Measurements from ENCODE around the gene DUSP8.
"Not testable (repeated sequence)": the region's sequence is repeated elsewhere in the genome, so short reads cannot be mapped to it uniquely, and the experiment has no call there.

The DUSP8 gene

GRCh38 chr11:1595994-1596575 is 24.0 kb upstream of the DUSP8 start:
- DNase-seq (ENCODE audit: low read depth); H3K4me3 ChIP-seq (ENCODE audit: low read depth, low read length): not testable (repeated sequence)
- peak; percentile 13; the same call in 1 of the 2 replicates for TF ChIP-seq CTCF (IDR thresholded peaks at IDR 0.05; ENCODE audit: control insufficient read depth, extremely low read depth, insufficient read depth)

GRCh38 chr11:1592628-1593027 is 20.6 kb upstream of the DUSP8 start:
- no peak for DNase-seq (ENCODE audit: low read depth)
- no peak for TF ChIP-seq CTCF (IDR thresholded peaks at IDR 0.05; ENCODE audit: control insufficient read depth, extremely low read depth, insufficient read depth)
- H3K4me3 ChIP-seq (ENCODE audit: low read depth, low read length) = no peak overlapping the region

- H3K4me3 ChIP-seq (ENCODE audit: low read depth, low read length) = no peak overlapping the region
- no peak for TF ChIP-seq CTCF (IDR thresholded peaks at IDR 0.05; ENCODE audit: control insufficient read depth, extremely low read depth, insufficient read depth)
- DNase-seq (ENCODE audit: low read depth) = no peak
Measured at GRCh38 chr11:1589996-1590395, 17.9 kb upstream of the DUSP8 start.

GRCh38 chr11:1589191-1589963 is 17.3 kb upstream of the DUSP8 start:
- H3K4me3 ChIP-seq (ENCODE audit: low read depth, low read length) = not testable (repeated sequence)

GRCh38 chr11:1586699-1587098 is 14.6 kb upstream of the DUSP8 start:
- TF ChIP-seq CTCF (IDR thresholded peaks at IDR 0.05; ENCODE audit: control insufficient read depth, extremely low read depth, insufficient read depth) = no peak
- no peak overlapping the region for H3K4me3 ChIP-seq (ENCODE audit: low read depth, low read length)
- no peak for DNase-seq (ENCODE audit: low read depth)

More at GRCh38 chr11:1589191-1589963, 17.3 kb upstream of the DUSP8 start:
- DNase-seq (ENCODE audit: low read depth) = not testable (repeated sequence)

- DNase-seq (ENCODE audit: low read depth); H3K4me3 ChIP-seq (ENCODE audit: low read depth, low read length): not testable (repeated sequence)
Measured at GRCh38 chr11:1584661-1585370, 12.7 kb upstream of the DUSP8 start, which contains the start of gene KRTAP5-1. Gene KRTAP5-1, minus strand, starts transcription at chr11:1585283. Its CDS starts 34 bp downstream, at chr11:1585249.

- not testable (repeated sequence) for H3K4me3 ChIP-seq (ENCODE audit: low read depth, low read length); DNase-seq (ENCODE audit: low read depth)
Measured at GRCh38 chr11:1582909-1583308, 10.8 kb upstream of the DUSP8 start.

GRCh38 chr11:1581976-1582375 is 9.9 kb upstream of the DUSP8 start:
- no peak for TF ChIP-seq CTCF (IDR thresholded peaks at IDR 0.05; ENCODE audit: control insufficient read depth, extremely low read depth, insufficient read depth)
- no peak for DNase-seq (ENCODE audit: low read depth)
- no peak overlapping the region for H3K4me3 ChIP-seq (ENCODE audit: low read depth, low read length)

All from LNCaP clone FGC (cell line).